Measurements from ENCODE around the gene BZW1. TPM values are rescaled to one million over a fixed set of nuclear protein-coding genes. Genes with fewer than 3 reads are reported as not detected.
A peak's percentile ranks its signal among the peaks of the same experiment; 100 is the strongest.

The BZW1 gene
- total RNA-seq, 1 experiment from 2014 or later, result 396 TPM

GRCh38 chr2:200809506-200810251, 2.0 kb upstream of the BZW1 start:
- peaks cover 25% of the 10 kb centered on the region for H3K4me1 ChIP-seq (ENCODE audit: insufficient read depth, low read length, poor library complexity, severe bottlenecking)
- no peak for DNase-seq (ENCODE audit: low spot score)
- peaks cover 18% of the 10 kb centered on the region for H3K36me3 ChIP-seq (ENCODE audit: insufficient read depth, low read length, poor library complexity, severe bottlenecking)
- ChIA-PET POLR2A (ENCODE audit: low non-redundant PET) (interaction anchor here (0.7 kb wide), 1 partner anchor 37 kb away, joined by 3 read pairs; no protein-coding TSS in a partner anchor), CTCF (no interaction called here)
- BruUV-seq (replicated peaks), result no TSS peak
- no peaks in the 10 kb centered on the region for H3K9me3 ChIP-seq (ENCODE audit: low read depth, low read length, poor library complexity, severe bottlenecking)
- no peak overlapping the region for H3K4me3 ChIP-seq (ENCODE audit: low read depth, low read length, poor library complexity, severe bottlenecking)
- no peaks in the 10 kb centered on the region for H3K27me3 ChIP-seq (replicated peaks; ENCODE audit: insufficient read depth, low read depth, low read length, poor library complexity)
- intact Hi-C loops (cut with micrococcal nuclease; ENCODE audit: unreplicated experiment), result loop anchor here (2.0 to 10.0 kb wide), 4 partner anchors 53 to 852 kb away; partner anchors contain the start of genes CFLAR, MAIP1 and TYW5
- no peak for TF ChIP-seq EZH2 (IDR thresholded peaks at IDR 0.05; ENCODE audit: borderline replicate concordance, low read depth, low read length, poor library complexity, severe bottlenecking)
- TF ChIP-seq, protein P1, sequence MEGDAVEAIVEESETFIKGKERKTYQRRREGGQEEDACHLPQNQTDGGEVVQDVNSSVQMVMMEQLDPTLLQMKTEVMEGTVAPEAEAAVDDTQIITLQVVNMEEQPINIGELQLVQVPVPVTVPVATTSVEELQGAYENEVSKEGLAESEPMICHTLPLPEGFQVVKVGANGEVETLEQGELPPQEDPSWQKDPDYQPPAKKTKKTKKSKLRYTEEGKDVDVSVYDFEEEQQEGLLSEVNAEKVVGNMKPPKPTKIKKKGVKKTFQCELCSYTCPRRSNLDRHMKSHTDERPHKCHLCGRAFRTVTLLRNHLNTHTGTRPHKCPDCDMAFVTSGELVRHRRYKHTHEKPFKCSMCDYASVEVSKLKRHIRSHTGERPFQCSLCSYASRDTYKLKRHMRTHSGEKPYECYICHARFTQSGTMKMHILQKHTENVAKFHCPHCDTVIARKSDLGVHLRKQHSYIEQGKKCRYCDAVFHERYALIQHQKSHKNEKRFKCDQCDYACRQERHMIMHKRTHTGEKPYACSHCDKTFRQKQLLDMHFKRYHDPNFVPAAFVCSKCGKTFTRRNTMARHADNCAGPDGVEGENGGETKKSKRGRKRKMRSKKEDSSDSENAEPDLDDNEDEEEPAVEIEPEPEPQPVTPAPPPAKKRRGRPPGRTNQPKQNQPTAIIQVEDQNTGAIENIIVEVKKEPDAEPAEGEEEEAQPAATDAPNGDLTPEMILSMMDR (conservative IDR thresholded peaks at IDR 0.05; ENCODE audit: low read depth, low read length), result no peak
- H3K27ac ChIP-seq (ENCODE audit: low read depth, low read length, poor library complexity, severe bottlenecking), result no peak overlapping the region

GRCh38 chr2:200810252-200810997, 1.3 kb upstream of the BZW1 start:
- peak overlapping the region; percentile 99 for H3K27ac ChIP-seq (ENCODE audit: low read depth, low read length, poor library complexity, severe bottlenecking)
- intact Hi-C loops (cut with micrococcal nuclease; ENCODE audit: unreplicated experiment), result loop anchor here (2.0 to 10.0 kb wide), 4 partner anchors 52 to 853 kb away; partner anchors contain the start of genes CFLAR, MAIP1 and TYW5
- H3K4me3 ChIP-seq (ENCODE audit: low read depth, low read length, poor library complexity, severe bottlenecking), result peak overlapping the region; percentile 95
- no peaks in the 10 kb centered on the region for H3K9me3 ChIP-seq (ENCODE audit: low read depth, low read length, poor library complexity, severe bottlenecking)
- no peak for DNase-seq (ENCODE audit: low spot score)
- BruUV-seq (replicated peaks), result no TSS peak
- peaks cover 29% of the 10 kb centered on the region for H3K4me1 ChIP-seq (ENCODE audit: insufficient read depth, low read length, poor library complexity, severe bottlenecking)
- H3K27me3 ChIP-seq (replicated peaks; ENCODE audit: insufficient read depth, low read depth, low read length, poor library complexity), result no peaks in the 10 kb centered on the region
- ChIA-PET CTCF (no interaction called here), POLR2A (ENCODE audit: low non-redundant PET) (no interaction called here)
- TF ChIP-seq, protein P1 (conservative IDR thresholded peaks at IDR 0.05; ENCODE audit: low read depth, low read length), result no peak
- TF ChIP-seq EZH2 (IDR thresholded peaks at IDR 0.05; ENCODE audit: borderline replicate concordance, low read depth, low read length, poor library complexity, severe bottlenecking), result no peak
- peaks cover 25% of the 10 kb centered on the region for H3K36me3 ChIP-seq (ENCODE audit: insufficient read depth, low read length, poor library complexity, severe bottlenecking)

GRCh38 chr2:200810998-200811332, 745 bp upstream of the BZW1 start:
- BruUV-seq (replicated peaks), result TSS peak; percentile 84
- Histone ChIP-seq H3K9me3 (ENCODE audit: low read depth, low read length, poor library complexity, severe bottlenecking) (no peaks in the 10 kb centered on the region), H3K27me3 (replicated peaks; ENCODE audit: insufficient read depth, low read depth, low read length, poor library complexity) (no peaks in the 10 kb centered on the region), H3K4me1 (ENCODE audit: insufficient read depth, low read length, poor library complexity, severe bottlenecking) (peaks cover 29% of the 10 kb centered on the region), H3K27ac (ENCODE audit: low read depth, low read length, poor library complexity, severe bottlenecking) (peak overlapping the region; percentile 99), H3K4me3 (ENCODE audit: low read depth, low read length, poor library complexity, severe bottlenecking) (peak overlapping the region; percentile 95), H3K36me3 (ENCODE audit: insufficient read depth, low read length, poor library complexity, severe bottlenecking) (peaks cover 31% of the 10 kb centered on the region)
- intact Hi-C loops (cut with micrococcal nuclease; ENCODE audit: unreplicated experiment), result loop anchor here (2.0 to 10.0 kb wide), 4 partner anchors 52 to 854 kb away; partner anchors contain the start of genes CFLAR, MAIP1 and TYW5
- ChIA-PET CTCF (no interaction called here), POLR2A (ENCODE audit: low non-redundant PET) (interaction anchor here (0.6 kb wide), 1 partner anchor 1506 kb away, joined by 5 read pairs; no protein-coding TSS in a partner anchor)
- TF ChIP-seq, protein P1 (conservative IDR thresholded peaks at IDR 0.05; ENCODE audit: low read depth, low read length), result no peak
- TF ChIP-seq EZH2 (IDR thresholded peaks at IDR 0.05; ENCODE audit: borderline replicate concordance, low read depth, low read length, poor library complexity, severe bottlenecking), result no peak
- no peak for DNase-seq (ENCODE audit: low spot score)

All from A673 (cell line).